HFFc6 (cell line): ENCODE results near the gene NKD1. TPM values are rescaled to one million over a fixed set of nuclear protein-coding genes. Genes with fewer than 3 reads are reported as not detected.

Source experiments
- DNase-seq: peaks from one replicate; pipeline ENCODE4 v3.0.0-alpha.2; 2018
- H3K27ac Mint-ChIP-seq: 2 replicates; pipeline ENCODE4 v1.8.0; 2020; ENCODE audit warnings: mild to moderate bottlenecking, mixed read lengths
- H3K27me3 Mint-ChIP-seq: 2 replicates; pipeline ENCODE4 v1.8.0; 2021; ENCODE audit warnings: mild to moderate bottlenecking, moderate library complexity, mixed read lengths; ENCODE audit not compliant: insufficient read depth
- H3K36me3 Mint-ChIP-seq: 2 replicates; pipeline ENCODE4 v1.8.0; 2021; ENCODE audit warnings: low read depth, mixed read lengths
- H3K4me1 Mint-ChIP-seq: 2 replicates; pipeline ENCODE4 v1.8.0; 2020; ENCODE audit warnings: low read depth, mixed read lengths
- H3K4me3 Mint-ChIP-seq: 2 replicates; pipeline ENCODE4 v1.8.0; 2020; ENCODE audit warnings: mild to moderate bottlenecking, moderate library complexity, mixed read lengths
- H3K9me3 Mint-ChIP-seq: 2 replicates; pipeline ENCODE4 v1.8.0; 2020; ENCODE audit warnings: mild to moderate bottlenecking, mixed read lengths
- total RNA-seq, 6 experiments: library from RNA; stranded (reverse); fragmentation: NEBNext Ultra II Directional; extraction: Animal tissue kit (Norgen Biotek cat#: 25700); gene quantifications; 2 replicates in 1 of 6; 3 replicates in 5 of 6; pipeline ENCODE4 v1.2.3, GENCODE V29; 2021
- TF ChIP-seq, protein P1 (sequence below): fragments of 200-600 bp; sonication (generic); IDR thresholded peaks from 2 replicates; pipeline ENCODE4 v1.5.0; 2021; ENCODE audit warnings: antibody characterized with exemption, mild to moderate bottlenecking

Gene NKD1
- total RNA-seq, 6 experiments from 2014 or later: not detected

DNA sequence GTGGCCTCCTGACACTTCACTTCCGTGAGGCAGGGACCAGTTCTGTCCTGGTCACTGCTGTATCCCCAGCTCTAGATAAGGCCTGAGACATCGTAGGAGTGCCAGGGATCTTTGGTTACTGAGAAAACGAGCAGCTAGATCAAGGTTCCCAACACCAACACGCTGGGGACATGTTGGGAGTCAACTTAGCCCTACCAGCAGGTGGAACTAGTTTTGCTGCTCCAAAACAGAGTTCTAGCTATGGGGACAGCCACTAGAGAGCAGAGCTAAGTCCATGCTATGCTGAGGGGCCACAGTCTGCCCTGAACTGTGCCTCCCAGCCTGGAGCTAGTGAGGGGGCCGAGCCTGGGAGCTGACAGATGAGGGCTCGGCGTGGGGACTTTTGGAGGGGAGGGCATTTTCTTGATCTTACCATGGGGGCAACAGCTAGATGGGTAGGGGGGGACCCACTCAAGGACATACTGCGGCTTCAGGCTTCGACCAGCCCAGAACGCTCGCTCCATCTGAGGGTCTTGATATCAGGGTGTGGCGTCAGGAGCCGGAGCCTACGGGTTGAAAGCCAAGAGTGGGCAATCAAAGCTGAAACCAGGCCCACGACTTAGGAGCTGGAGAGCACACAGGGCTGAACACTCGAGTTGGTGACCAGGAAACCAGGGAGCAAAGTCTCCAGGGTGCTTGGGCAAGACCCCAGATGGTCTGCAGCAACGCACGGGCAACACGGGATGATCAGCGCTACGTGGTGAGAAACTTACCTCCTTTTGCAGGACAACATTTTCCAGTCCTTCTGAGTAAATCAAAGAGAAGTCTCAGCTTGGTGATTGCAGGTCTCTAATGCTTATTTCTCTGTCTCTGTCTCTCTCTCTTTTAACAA lies 119.5 kb downstream of the NKD1 start:
- DNase-seq: no peak
- Mint-ChIP-seq H3K4me3 (no peak overlapping the region), H3K27ac (no peak overlapping the region), H3K27me3 (peaks cover 7% of the 10 kb centered on the region), H3K36me3 (peaks cover 17% of the 10 kb centered on the region), H3K9me3 (peaks cover 18% of the 10 kb centered on the region), H3K4me1 (peaks cover 6% of the 10 kb centered on the region; the same call in 1 of the 2 replicates)
- TF ChIP-seq, protein P1, sequence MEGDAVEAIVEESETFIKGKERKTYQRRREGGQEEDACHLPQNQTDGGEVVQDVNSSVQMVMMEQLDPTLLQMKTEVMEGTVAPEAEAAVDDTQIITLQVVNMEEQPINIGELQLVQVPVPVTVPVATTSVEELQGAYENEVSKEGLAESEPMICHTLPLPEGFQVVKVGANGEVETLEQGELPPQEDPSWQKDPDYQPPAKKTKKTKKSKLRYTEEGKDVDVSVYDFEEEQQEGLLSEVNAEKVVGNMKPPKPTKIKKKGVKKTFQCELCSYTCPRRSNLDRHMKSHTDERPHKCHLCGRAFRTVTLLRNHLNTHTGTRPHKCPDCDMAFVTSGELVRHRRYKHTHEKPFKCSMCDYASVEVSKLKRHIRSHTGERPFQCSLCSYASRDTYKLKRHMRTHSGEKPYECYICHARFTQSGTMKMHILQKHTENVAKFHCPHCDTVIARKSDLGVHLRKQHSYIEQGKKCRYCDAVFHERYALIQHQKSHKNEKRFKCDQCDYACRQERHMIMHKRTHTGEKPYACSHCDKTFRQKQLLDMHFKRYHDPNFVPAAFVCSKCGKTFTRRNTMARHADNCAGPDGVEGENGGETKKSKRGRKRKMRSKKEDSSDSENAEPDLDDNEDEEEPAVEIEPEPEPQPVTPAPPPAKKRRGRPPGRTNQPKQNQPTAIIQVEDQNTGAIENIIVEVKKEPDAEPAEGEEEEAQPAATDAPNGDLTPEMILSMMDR: peak; percentile 37; the same call in 1 of the 2 replicates

DNA sequence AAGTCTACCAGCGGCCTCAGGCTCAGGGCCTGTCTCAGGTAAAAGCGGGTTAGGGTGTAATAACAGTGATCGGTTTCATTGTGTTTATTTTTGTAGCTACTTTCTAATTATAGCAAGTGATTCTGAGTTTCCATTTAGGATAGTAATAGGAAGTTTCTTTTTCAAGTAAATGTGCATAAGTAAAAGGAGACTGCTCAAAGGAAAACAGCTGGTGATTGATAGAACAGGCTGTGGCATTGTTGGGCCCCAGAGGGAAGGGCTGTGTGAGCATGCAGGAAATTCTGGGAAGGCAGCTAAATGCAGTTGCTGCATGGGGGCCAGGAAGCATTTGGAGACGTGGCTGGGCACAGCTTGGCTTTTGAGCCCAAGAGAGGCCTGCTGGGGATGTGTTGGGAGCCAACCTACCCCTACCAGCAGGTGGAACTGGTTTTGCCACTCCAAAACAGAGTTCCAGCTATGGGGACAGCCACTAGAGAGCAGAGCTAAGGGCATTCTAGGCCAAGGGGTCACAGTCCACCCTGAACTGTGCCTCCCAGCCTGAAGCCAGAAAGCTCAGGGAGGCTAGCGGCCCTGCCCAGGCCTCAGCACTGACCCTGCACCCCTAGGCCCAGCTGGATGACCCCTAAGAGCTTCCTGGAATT lies 120.3 kb downstream of the NKD1 start:
- DNase-seq: no peak

DNA sequence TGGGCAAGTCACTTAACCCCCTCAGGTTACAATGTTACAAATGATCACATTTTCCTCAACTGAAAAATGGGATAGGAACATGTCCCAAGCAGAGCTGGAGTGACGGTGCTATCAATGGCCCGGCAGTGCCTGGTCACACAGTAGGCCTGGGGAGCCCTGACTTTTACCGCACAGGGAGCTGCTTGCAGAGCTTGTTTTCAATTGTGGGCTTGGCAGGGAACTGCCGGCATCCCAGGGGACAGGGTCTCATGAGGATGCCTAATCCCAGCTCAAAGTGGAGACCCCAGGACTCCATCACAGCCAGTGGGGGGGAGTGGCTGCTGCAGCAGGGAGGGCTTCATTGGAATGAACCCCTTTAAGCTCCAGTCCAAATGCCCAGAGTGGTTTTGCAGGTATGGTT lies 121.5 kb downstream of the NKD1 start:
- H3K4me3 Mint-ChIP-seq: no peak overlapping the region

More for the DNA sequence above, 120.3 kb downstream of the NKD1 start:
- TF ChIP-seq, protein P1: 0 out of 2 replicates have a peak, but pooled peaks have one; percentile 8
- Mint-ChIP-seq H3K4me3 (no peak overlapping the region), H3K36me3 (peaks cover 21% of the 10 kb centered on the region), H3K9me3 (peaks cover 24% of the 10 kb centered on the region), H3K27me3 (peaks cover 7% of the 10 kb centered on the region), H3K27ac (no peak overlapping the region), H3K4me1 (peaks cover 6% of the 10 kb centered on the region; the same call in 1 of the 2 replicates)

DNA sequence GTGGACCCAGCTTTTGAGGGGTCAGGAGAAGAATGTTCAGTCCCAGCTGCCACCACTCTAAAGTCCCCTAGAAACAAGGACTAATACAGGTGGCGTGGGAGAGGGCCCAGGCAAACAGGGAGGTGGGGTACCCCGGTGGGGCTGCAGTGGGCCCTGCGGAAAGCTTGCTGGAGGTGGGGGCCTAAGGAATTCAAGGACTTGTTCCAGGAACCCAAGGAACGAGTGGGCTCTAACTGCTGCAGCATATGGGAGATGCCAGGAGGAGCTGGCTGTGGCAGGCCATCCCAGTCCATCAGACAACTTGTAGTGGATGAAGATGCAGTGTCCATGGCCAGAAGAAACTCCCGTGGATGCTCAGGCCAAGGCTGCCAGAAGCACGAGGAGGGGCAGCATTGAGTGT lies 122.3 kb downstream of the NKD1 start:
- no peak for DNase-seq
- H3K4me1 Mint-ChIP-seq: peaks cover 6% of the 10 kb centered on the region; the same call in 1 of the 2 replicates
- no peak overlapping the region for H3K4me3 Mint-ChIP-seq
- no peak overlapping the region for H3K27ac Mint-ChIP-seq
- peaks cover 28% of the 10 kb centered on the region for H3K9me3 Mint-ChIP-seq
- peaks cover 21% of the 10 kb centered on the region for H3K36me3 Mint-ChIP-seq
- TF ChIP-seq, protein P1: no peak
- H3K27me3 Mint-ChIP-seq: peaks cover 7% of the 10 kb centered on the region

More for the DNA sequence above, 121.5 kb downstream of the NKD1 start:
- Mint-ChIP-seq H3K4me1 (peaks cover 6% of the 10 kb centered on the region; the same call in 1 of the 2 replicates), H3K9me3 (peaks cover 28% of the 10 kb centered on the region), H3K27ac (no peak overlapping the region), H3K27me3 (peaks cover 7% of the 10 kb centered on the region), H3K36me3 (peaks cover 21% of the 10 kb centered on the region)
- no peak for DNase-seq
- TF ChIP-seq, protein P1: no peak

DNA sequence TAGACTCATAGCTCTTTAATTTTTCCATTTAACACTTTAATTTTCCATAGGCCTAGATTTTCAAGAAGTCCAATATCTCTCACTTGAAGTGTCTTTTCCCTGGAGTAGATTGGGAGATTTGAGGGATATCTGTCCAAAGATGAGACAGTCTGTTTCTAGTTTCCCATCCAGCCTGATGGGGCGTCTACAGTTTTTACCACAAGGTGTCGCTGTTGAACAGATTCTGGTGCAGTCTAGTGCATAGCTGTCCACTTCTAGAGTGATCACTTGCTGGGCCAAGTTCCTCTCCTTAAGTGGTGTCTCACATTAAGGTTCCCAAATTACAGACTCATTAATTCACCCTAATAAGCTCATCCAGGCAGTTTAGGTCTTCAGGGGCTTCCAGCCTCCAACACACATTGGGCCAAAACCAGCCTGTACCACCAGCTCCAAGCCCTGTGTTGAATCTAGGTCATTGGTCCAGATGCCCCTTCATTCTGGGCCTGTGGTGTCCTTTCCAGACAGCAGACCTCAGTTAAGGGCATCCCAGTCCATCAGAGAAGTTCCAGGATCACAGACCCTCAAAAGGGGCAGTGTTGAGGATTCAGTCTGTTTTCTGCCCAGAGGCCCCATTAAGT lies 123.6 kb downstream of the NKD1 start:
- Mint-ChIP-seq H3K27ac (no peak overlapping the region), H3K9me3 (peaks cover 28% of the 10 kb centered on the region), H3K4me1 (peaks cover 2% of the 10 kb centered on the region; the same call in 1 of the 2 replicates), H3K36me3 (peaks cover 21% of the 10 kb centered on the region), H3K4me3 (no peak overlapping the region), H3K27me3 (peaks cover 7% of the 10 kb centered on the region)
- TF ChIP-seq, protein P1: peak; percentile 86
- DNase-seq: peak; percentile 22
